Endodermal cell (in vitro differentiated cells): ENCODE results near the gene SHC1. TPM values are rescaled to one million over a fixed set of nuclear protein-coding genes. Genes with fewer than 3 reads are reported as not detected.

ENCODE experiments used
- DNase-seq: peaks from one replicate; pipeline ENCODE4 v3.0.0-alpha.2; 2017
- H3K27ac ChIP-seq: 2 replicates; pipeline ENCODE4 v1.5.1; 2013; ENCODE audit warnings: mild to moderate bottlenecking, low read depth, low read length, moderate library complexity
- H3K27me3 ChIP-seq: 2 replicates; pipeline ENCODE4 v1.6.1; 2013; ENCODE audit warnings: mild to moderate bottlenecking, low read length, moderate library complexity; ENCODE audit not compliant: insufficient read depth, control insufficient read depth, poor library complexity, severe bottlenecking
- H3K36me3 ChIP-seq: 2 replicates; pipeline ENCODE4 v1.7.0; 2013; ENCODE audit warnings: mild to moderate bottlenecking, low read length, moderate library complexity; ENCODE audit not compliant: control insufficient read depth, insufficient read depth
- H3K4me1 ChIP-seq: one replicate; pipeline ENCODE4 v1.7.0; 2013; ENCODE audit warnings: low read length; ENCODE audit not compliant: control insufficient read depth, insufficient read depth
- H3K4me3 ChIP-seq: 2 replicates; pipeline ENCODE4 v1.5.1; 2013; ENCODE audit warnings: mild to moderate bottlenecking, low read length, moderate library complexity
- H3K9ac ChIP-seq: 2 replicates; pipeline ENCODE4 v1.6.1; 2013; ENCODE audit warnings: mild to moderate bottlenecking, low read length, moderate library complexity; ENCODE audit not compliant: poor library complexity, severe bottlenecking; ENCODE audit errors: extremely low read depth
- H3K9me3 ChIP-seq: 2 replicates; pipeline ENCODE4 v1.6.1; 2013; ENCODE audit warnings: mild to moderate bottlenecking, low read length, moderate library complexity; ENCODE audit not compliant: control insufficient read depth
- H3K27ac Mint-ChIP-seq: 2 replicates; pipeline ENCODE4 v1.8.0; 2020; ENCODE audit warnings: mixed read lengths
- H3K27me3 Mint-ChIP-seq: 2 replicates; pipeline ENCODE4 v1.8.0; 2021; ENCODE audit warnings: mild to moderate bottlenecking, mixed read lengths; ENCODE audit not compliant: insufficient read depth
- H3K36me3 Mint-ChIP-seq: 2 replicates; pipeline ENCODE4 v1.8.0; 2020; ENCODE audit warnings: low read depth, mixed read lengths
- H3K4me1 Mint-ChIP-seq: 2 replicates; pipeline ENCODE4 v1.8.0; 2020; ENCODE audit warnings: mixed read lengths
- H3K4me3 Mint-ChIP-seq: 2 replicates; pipeline ENCODE4 v1.8.0; 2020; ENCODE audit warnings: mild to moderate bottlenecking, moderate library complexity, mixed read lengths
- H3K9me3 Mint-ChIP-seq: 2 replicates; pipeline ENCODE4 v1.8.0; 2020; ENCODE audit warnings: mild to moderate bottlenecking, mixed read lengths
- CTCF ChIP-seq: fragments of 200-600 bp; sonication (generic); conservative IDR thresholded peaks from 2 replicates; pipeline ENCODE4 v1.5.0; 2021; ENCODE audit warnings: antibody characterized with exemption, mild to moderate bottlenecking
- WGBS, 2 experiments: methylation state at CpG; one replicate each; pipeline versions ENCODE4 v1.1.5 to v1.1.7; 2013; ENCODE audit warnings: missing lambda C conversion rate in 2 of 2, mixed read lengths in 1 of 2; ENCODE audit not compliant: insufficient coverage in 1 of 2, insufficient read length in 1 of 2; 5-methylcytosine and 5-hydroxymethylcytosine counted together
- total RNA-seq, 2 donors: library from RNA; stranded (reverse); fragmentation: NEBNext Ultra II Directional in 1 of 2; extraction: Animal tissue kit (Norgen Biotek cat#: 25700) in 1 of 2; gene quantifications; 2 replicates in 1 of 2; 3 replicates in 1 of 2; pipeline ENCODE4 v1.2.1, GENCODE V29; 2021

SHC1 gene
- total RNA-seq, 2 donors from 2014 or later = 157 to 231 TPM

GRCh38 chr1:154954541-154954940 lies 16.0 kb downstream of the SHC1 start:
- no peak overlapping the region for H3K27ac Mint-ChIP-seq
- TF ChIP-seq CTCF = no peak
- H3K36me3 ChIP-seq = peaks cover 26% of the 10 kb centered on the region
- H3K9me3 Mint-ChIP-seq = no peaks in the 10 kb centered on the region
- H3K9me3 ChIP-seq = no peaks in the 10 kb centered on the region
- no peaks in the 10 kb centered on the region for H3K27me3 ChIP-seq
- H3K36me3 Mint-ChIP-seq = peaks cover 14% of the 10 kb centered on the region
- no peaks in the 10 kb centered on the region for H3K27me3 Mint-ChIP-seq
- H3K4me3 ChIP-seq = peak overlapping the region; percentile 94
- H3K9ac ChIP-seq = no peak overlapping the region
- peaks cover 19% of the 10 kb centered on the region for H3K4me1 ChIP-seq
- H3K27ac ChIP-seq = no peak overlapping the region
- H3K4me3 Mint-ChIP-seq = peak overlapping the region; percentile 75
- DNase-seq = no peak
- 86 to 91% methylated on average over 3 of the region's 3 CpGs for WGBS, 2 experiments
- H3K4me1 Mint-ChIP-seq = peaks cover 44% of the 10 kb centered on the region

DNA sequence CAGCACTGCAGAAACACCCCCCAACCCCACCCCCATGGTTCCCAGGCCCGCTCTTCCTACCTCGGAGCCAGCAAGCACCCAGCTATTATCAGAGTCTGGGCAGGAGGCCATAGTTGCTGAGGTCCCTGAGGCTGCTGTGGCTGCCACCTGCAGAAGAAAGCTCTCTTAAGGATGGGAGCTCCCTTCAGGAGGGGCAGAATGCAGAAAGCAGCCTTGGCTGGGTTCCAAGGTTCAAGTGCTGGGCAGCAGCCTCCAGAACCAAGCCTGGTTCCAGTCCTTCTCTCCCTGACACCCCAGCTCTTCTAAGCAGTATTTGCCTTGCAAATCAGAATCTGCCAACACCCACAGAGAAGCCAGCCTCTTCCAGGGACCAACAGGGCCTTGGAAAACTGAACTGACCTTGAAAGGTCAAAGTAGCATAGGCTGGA lies 16.9 kb downstream of the SHC1 start:
- Mint-ChIP-seq H3K9me3 (no peaks in the 10 kb centered on the region), H3K36me3 (peaks cover 16% of the 10 kb centered on the region), H3K4me3 (no peak overlapping the region), H3K4me1 (peaks cover 44% of the 10 kb centered on the region), H3K27me3 (no peaks in the 10 kb centered on the region), H3K27ac (no peak overlapping the region)
- Histone ChIP-seq H3K36me3 (peaks cover 18% of the 10 kb centered on the region), H3K9ac (no peak overlapping the region), H3K27me3 (no peaks in the 10 kb centered on the region), H3K4me3 (no peak overlapping the region), H3K27ac (no peak overlapping the region), H3K4me1 (peaks cover 19% of the 10 kb centered on the region), H3K9me3 (no peaks in the 10 kb centered on the region)
- WGBS, 2 experiments = 90% methylated on average over 2 of the region's 2 CpGs; no CpG with 5 or more reads in 1 of the 2 experiments
- no peak for DNase-seq
- no peak for TF ChIP-seq CTCF

- H3K27me3 Mint-ChIP-seq = no peaks in the 10 kb centered on the region
- H3K9me3 Mint-ChIP-seq = no peaks in the 10 kb centered on the region
- Histone ChIP-seq H3K9me3 (no peaks in the 10 kb centered on the region), H3K4me1 (peaks cover 19% of the 10 kb centered on the region), H3K9ac (no peak overlapping the region), H3K4me3 (no peak overlapping the region), H3K27me3 (no peaks in the 10 kb centered on the region), H3K27ac (no peak overlapping the region), H3K36me3 (peaks cover 14% of the 10 kb centered on the region)
- no peak for TF ChIP-seq CTCF
- H3K27ac Mint-ChIP-seq = peak overlapping the region; percentile 35
- WGBS, 2 experiments = 92 to 93% methylated on average over 6 of the region's 6 CpGs
- H3K4me1 Mint-ChIP-seq = peaks cover 42% of the 10 kb centered on the region
- no peak overlapping the region for H3K4me3 Mint-ChIP-seq
- DNase-seq = no peak
- H3K36me3 Mint-ChIP-seq = peaks cover 14% of the 10 kb centered on the region
Measured at GRCh38 chr1:154952664-154953063, 17.9 kb downstream of the SHC1 start.
